ENCODE measurements around the gene GPATCH2.

DNA sequence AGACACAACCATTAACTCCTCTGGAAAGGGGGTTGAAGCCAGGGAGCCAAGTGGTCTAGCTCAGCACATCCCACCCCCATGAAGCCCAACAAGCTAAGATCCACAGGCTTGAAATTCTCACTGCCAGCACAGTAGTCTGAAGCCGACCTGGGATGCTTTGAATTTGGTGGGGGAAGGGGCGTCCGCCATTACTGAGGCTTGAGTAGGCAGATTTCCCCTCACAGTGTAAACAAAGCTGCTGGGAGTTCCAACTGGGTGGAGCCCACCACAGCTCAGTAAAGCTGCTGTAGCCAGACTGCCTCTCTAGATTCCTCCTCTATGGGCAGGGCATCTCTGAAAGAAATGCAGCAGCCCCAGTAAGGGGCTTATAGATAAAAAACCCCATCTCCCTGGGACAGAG is 193.5 kb downstream of the GPATCH2 start:
- no peak for TF ChIP-seq EZH2phosphoT487 (IDR thresholded peaks at IDR 0.05)
- no peak for TF ChIP-seq CTCF (IDR thresholded peaks at IDR 0.05)
- TF ChIP-seq EZH2 (IDR thresholded peaks at IDR 0.05) = no peak
